Measurements from ENCODE around the gene DOK1.

DNA sequence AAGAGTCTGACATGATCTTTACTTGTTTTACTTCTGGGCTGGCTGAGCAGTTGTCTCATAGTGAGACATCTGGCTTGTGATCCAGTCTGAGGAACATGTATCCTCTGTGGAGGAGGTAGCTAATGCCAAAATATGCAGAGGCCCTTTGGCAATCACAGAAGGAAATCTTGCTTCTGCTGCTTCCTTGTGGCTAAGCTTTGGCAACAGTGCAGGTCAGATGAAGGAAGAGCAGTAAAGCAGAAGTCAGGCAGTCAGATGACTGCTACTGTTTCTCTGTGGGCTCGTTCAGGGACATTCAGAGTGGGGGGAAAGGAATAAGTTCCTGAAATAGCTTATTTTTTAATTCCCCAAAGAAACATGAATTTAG is 22.3 kb downstream of the DOK1 start:
- TF ChIP-seq, protein P1, sequence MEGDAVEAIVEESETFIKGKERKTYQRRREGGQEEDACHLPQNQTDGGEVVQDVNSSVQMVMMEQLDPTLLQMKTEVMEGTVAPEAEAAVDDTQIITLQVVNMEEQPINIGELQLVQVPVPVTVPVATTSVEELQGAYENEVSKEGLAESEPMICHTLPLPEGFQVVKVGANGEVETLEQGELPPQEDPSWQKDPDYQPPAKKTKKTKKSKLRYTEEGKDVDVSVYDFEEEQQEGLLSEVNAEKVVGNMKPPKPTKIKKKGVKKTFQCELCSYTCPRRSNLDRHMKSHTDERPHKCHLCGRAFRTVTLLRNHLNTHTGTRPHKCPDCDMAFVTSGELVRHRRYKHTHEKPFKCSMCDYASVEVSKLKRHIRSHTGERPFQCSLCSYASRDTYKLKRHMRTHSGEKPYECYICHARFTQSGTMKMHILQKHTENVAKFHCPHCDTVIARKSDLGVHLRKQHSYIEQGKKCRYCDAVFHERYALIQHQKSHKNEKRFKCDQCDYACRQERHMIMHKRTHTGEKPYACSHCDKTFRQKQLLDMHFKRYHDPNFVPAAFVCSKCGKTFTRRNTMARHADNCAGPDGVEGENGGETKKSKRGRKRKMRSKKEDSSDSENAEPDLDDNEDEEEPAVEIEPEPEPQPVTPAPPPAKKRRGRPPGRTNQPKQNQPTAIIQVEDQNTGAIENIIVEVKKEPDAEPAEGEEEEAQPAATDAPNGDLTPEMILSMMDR (IDR thresholded peaks at IDR 0.05; ENCODE audit: low read length), result no peak
- TF ChIP-seq EZH2 (IDR thresholded peaks at IDR 0.05; ENCODE audit: borderline replicate concordance, low read length), result no peak

Data from OCI-LY1 (cell line).